GM12878 (cell line): ENCODE results near the gene RNF121. TPM values are rescaled to one million over a fixed set of nuclear protein-coding genes. Genes with fewer than 3 reads are reported as not detected.

Experiments
- ATAC-seq: fragments of 200-7000 bp; cut with Tn5 transposase; 3 replicates; pipeline ENCODE4 v1.9.1; 2020; ENCODE audit warnings: mild to moderate bottlenecking, moderate library complexity
- BruUV-seq: library from RNA; stranded (reverse); fragments of 400-500 nt; replicated peaks from 2 replicates; lab custom pipeline; 2021; lab: Mats Ljungman, UMichigan
- CTCF ChIA-PET: fragments of 300-600 bp; sonication (Branson Sonifier 250); formaldehyde crosslinking; extraction: SDS; loops from one replicate; lab custom pipeline; 2021; ENCODE audit warnings: inconsistent platforms; lab: Yijun Ruan, JAX
- POLR2A ChIA-PET: fragments of 350-600 bp; formaldehyde crosslinking; extraction: SDS; loops from one replicate; lab custom pipeline; 2021; ENCODE audit warnings: inconsistent platforms; lab: Charles Lee
- RAD21 ChIA-PET: fragments of 300-600 bp; sonication (Branson Sonifier 250); formaldehyde crosslinking; loops from one replicate; lab custom pipeline; 2023; ENCODE audit warnings: antibody characterized with exemption; ENCODE audit not compliant: unreplicated experiment; lab: Charles Lee
- SMC1A ChIA-PET: fragments of 300-600 bp; sonication (Branson Sonifier 250); formaldehyde crosslinking; loops from one replicate; lab custom pipeline; 2023; ENCODE audit not compliant: unreplicated experiment, uncharacterized antibody; lab: Charles Lee
- DNase-seq: peaks from one replicate; pipeline ENCODE4 v3.0.0-alpha.2; 2011; ENCODE audit warnings: low read depth, low spot score
- FAIRE-seq: peaks from 3 replicates; lab custom pipeline; 2011; peaks lifted over from hg19 to GRCh38; lab: Jason Lieb, UNC
- H2AFZ ChIP-seq: 2 replicates; pipeline ENCODE4 v1.6.0; 2011; ENCODE audit warnings: low read depth, low read length, control low read depth; ENCODE audit not compliant: control insufficient read depth
- H3K27ac ChIP-seq: 2 replicates; pipeline ENCODE4 v1.5.1; 2011; ENCODE audit warnings: control low read depth; ENCODE audit not compliant: control insufficient read depth, insufficient read depth
- H3K27me3 ChIP-seq, 2 experiments: replicated peaks in 1 of 2; 2 replicates each; pipeline versions ENCODE4 v1.6.0 to v1.6.1; 2011; ENCODE audit warnings: low read length in 1 of 2; ENCODE audit not compliant: control insufficient read depth in 2 of 2, insufficient read depth in 2 of 2
- H3K36me3 ChIP-seq, 2 experiments: 2 replicates each; pipeline ENCODE4 v1.5.1; 2011; ENCODE audit warnings: low read length in 1 of 2; ENCODE audit not compliant: control insufficient read depth in 2 of 2, insufficient read depth in 2 of 2
- H3K4me1 ChIP-seq: 2 replicates; pipeline ENCODE4 v1.6.1; 2011; ENCODE audit warnings: mild to moderate bottlenecking, low read length, moderate library complexity, mixed read lengths; ENCODE audit not compliant: control insufficient read depth, insufficient read depth
- H3K4me2 ChIP-seq: 2 replicates; pipeline ENCODE4 v1.6.0; 2011; ENCODE audit warnings: control low read depth; ENCODE audit not compliant: control insufficient read depth, insufficient read depth
- H3K4me3 ChIP-seq: fragments of 200-600 bp; sonication (generic); 2 replicates; pipeline ENCODE4 v1.5.1; 2016
- H3K79me2 ChIP-seq: 2 replicates; pipeline ENCODE4 v1.6.0; 2011; ENCODE audit warnings: low read length; ENCODE audit not compliant: control insufficient read depth, insufficient read depth
- H3K9ac ChIP-seq: 2 replicates; pipeline ENCODE4 v1.8.0; 2011; ENCODE audit warnings: low read length, control low read depth, mixed read lengths; ENCODE audit not compliant: control insufficient read depth, insufficient read depth
- H3K9me3 ChIP-seq: replicated peaks from 3 replicates; pipeline ENCODE4 v1.5.1; 2011; ENCODE audit warnings: mild to moderate bottlenecking, low read length; ENCODE audit not compliant: control insufficient read depth, insufficient read depth
- H4K20me1 ChIP-seq: 2 replicates; pipeline ENCODE4 v1.6.0; 2011; ENCODE audit not compliant: control insufficient read depth, insufficient read depth
- BHLHE40 ChIP-seq, 2 experiments: fragments of 450-650 bp in 1 of 2; IDR thresholded peaks; 2 replicates each; pipeline ENCODE4 v1.6.1; 2011 to 2017; ENCODE audit warnings: low read depth in 2 of 2, borderline replicate concordance in 1 of 2, improper control_type of control experiment in 1 of 2, low read length in 1 of 2, mild to moderate bottlenecking in 1 of 2
- CREM ChIP-seq: IDR thresholded peaks from 2 replicates; pipeline ENCODE4 v1.6.1; 2014; ENCODE audit warnings: antibody characterized with exemption, low read depth
- IKZF2 ChIP-seq, 2 experiments: fragments of 450-650 bp; IDR thresholded peaks; 2 replicates each; pipeline ENCODE4 v1.6.1; 2017; ENCODE audit warnings: mild to moderate bottlenecking in 2 of 2, moderate library complexity in 2 of 2
- MXI1 ChIP-seq: fragments of 150-350 bp; IDR thresholded peaks from 2 replicates; pipeline ENCODE4 v1.6.1; 2011; ENCODE audit warnings: low read depth, mild to moderate bottlenecking, inconsistent platforms, low read length, improper control_type of control experiment
- MYC ChIP-seq: IDR thresholded peaks from 2 replicates; pipeline ENCODE4 v1.6.1; 2011; ENCODE audit warnings: mild to moderate bottlenecking, low read length, moderate library complexity, inconsistent platforms; ENCODE audit not compliant: insufficient read depth, insufficient replicate concordance, insufficient read length, severe bottlenecking
- POLR2A ChIP-seq: IDR thresholded peaks from 2 replicates; pipeline ENCODE4 v1.6.1; 2011; ENCODE audit warnings: low read depth, mild to moderate bottlenecking, low read length
- POU2F2 ChIP-seq: IDR thresholded peaks from 3 replicates; pipeline ENCODE4 v1.6.1; 2011; ENCODE audit warnings: low read depth, mild to moderate bottlenecking, low read length, borderline replicate concordance
- RCOR1 ChIP-seq: conservative IDR thresholded peaks from 2 replicates; pipeline ENCODE4 v1.6.1; 2012; ENCODE audit warnings: low read depth, low read length, improper control_type of control experiment
- YY1 ChIP-seq: IDR thresholded peaks from 2 replicates; pipeline ENCODE4 v1.6.1; 2011; ENCODE audit warnings: low read depth, mild to moderate bottlenecking, low read length
- WGBS: methylation state at CpG from one replicate; pipeline ENCODE4 v1.1.6; 2016; ENCODE audit warnings: low lambda C conversion rate; ENCODE audit not compliant: insufficient replicate concordance, insufficient coverage; ENCODE audit errors: missing lambda C conversion rate; 5-methylcytosine and 5-hydroxymethylcytosine counted together
- in situ Hi-C: fragments of 300-500 bp; cut with MboI; formaldehyde crosslinking; loops from 9 replicates; pipeline ENCODE4 v1.14.3; 2018; ENCODE audit warnings: mixed read lengths
- intact Hi-C: fragments of 100-400 bp; cut with micrococcal nuclease; formaldehyde crosslinking; loops from one replicate; pipeline ENCODE4 v1.14.2; 2022; ENCODE audit not compliant: unreplicated experiment
- polyA plus RNA-seq, 11 experiments: library from polyadenylated mRNA; depleted of rRNA in 4 of 11; unstranded in 6 of 11; stranded (reverse) in 5 of 11; fragments of >200 nt; fragmentation: Nextera tagmentation in 4 of 11; fragmentation: Illumina TruSeq in 1 of 11; extraction: Ambion mirVana in 4 of 11; extraction: Trizol in 1 of 11; gene quantifications; 1 replicate in 1 of 11; 2 replicates in 10 of 11; pipeline versions ENCODE4 v1.2.1 to v1.2.3, GENCODE V29; 2011 to 2016; ENCODE audit warnings: inconsistent platforms in 2 of 11, missing spikeins in 2 of 11, low read depth in 1 of 11
- total RNA-seq, 4 experiments: library from RNA; depleted of rRNA in 3 of 4; stranded (reverse); fragments of >200 nt in 3 of 4; fragmentation: Illumina TruSeq in 1 of 4; extraction: Trizol in 1 of 4; gene quantifications; 2 replicates each; pipeline versions ENCODE4 v1.2.1 to v1.2.3, GENCODE V29; 2013 to 2021
- TF ChIP-seq, protein P1 (sequence below): IDR thresholded peaks from 2 replicates; pipeline ENCODE4 v1.6.1; 2011; ENCODE audit warnings: borderline replicate concordance, low read depth, mild to moderate bottlenecking, moderate library complexity, mixed read lengths, low read length; ENCODE audit not compliant: insufficient read depth; ENCODE audit errors: extremely low read length
- TF ChIP-seq, protein P2 (sequence below): fragments of 450-650 bp; IDR thresholded peaks from 2 replicates; pipeline ENCODE4 v1.6.1; 2016; ENCODE audit warnings: mild to moderate bottlenecking, moderate library complexity, borderline replicate concordance

The RNF121 gene
- total and polyA plus RNA-seq, 10 of the 15 experiments (the other 5 are each of a cell fraction or from before 2014, with no cell fraction given): 8.6 to 73.7 (median 32.7) TPM

DNA sequence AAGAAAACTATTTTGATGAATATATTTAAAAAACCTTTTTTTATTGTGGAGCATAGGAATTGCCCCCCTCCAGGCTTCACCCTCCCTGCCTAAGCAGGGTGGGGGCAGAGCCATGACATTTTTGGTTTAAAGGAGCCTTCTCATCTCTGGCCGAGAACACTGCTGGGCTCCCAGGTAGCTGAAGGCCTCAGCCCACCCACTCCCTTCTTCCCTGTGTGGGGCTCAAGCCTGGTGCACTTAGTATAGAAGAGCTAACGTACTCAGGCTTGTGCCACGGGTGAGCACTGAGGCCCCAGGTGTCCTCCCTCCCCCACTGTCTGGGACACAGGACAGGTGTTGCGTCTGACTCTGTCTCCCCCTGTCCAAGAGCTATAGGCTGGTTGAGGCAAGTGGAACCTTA lies 67.7 kb downstream of the RNF121 start:
- no peak for TF ChIP-seq MYC
- TF ChIP-seq YY1: no peak
- H3K4me2 ChIP-seq: no peak overlapping the region
- BruUV-seq: no TSS peak
- H3K27me3 ChIP-seq: no peaks in the 10 kb centered on the region
- DNase-seq: no peak
- 96% methylated on average over 4 of the region's 4 CpGs for WGBS
- intact Hi-C loops (no loop called here), in situ Hi-C loops (no loop called here)
- H2AFZ ChIP-seq: no peak overlapping the region
- ChIA-PET CTCF (interaction anchor here (1.2 to 3.1 kb wide), 3 partner anchors 19 to 69 kb away, joined by 3 to 19 read pairs (median 8); partner anchors contain the start of gene XNDC1N), SMC1A (interaction anchor here (0.6 to 0.7 kb wide), 2 partner anchors 9 to 168 kb away, joined by 3 read pairs; no protein-coding TSS in a partner anchor), RAD21 (interaction anchor here (1.5 kb wide), 1 partner anchor 18 kb away, joined by 6 read pairs; no protein-coding TSS in a partner anchor), POLR2A (no interaction called here)
- peaks cover 10% of the 10 kb centered on the region for H3K79me2 ChIP-seq
- H3K9ac ChIP-seq: no peak overlapping the region
- no peak for FAIRE-seq
- H4K20me1 ChIP-seq: no peaks in the 10 kb centered on the region
- no peak overlapping the region for H3K4me3 ChIP-seq
- H3K36me3 ChIP-seq: peaks cover 20% of the 10 kb centered on the region in 2 experiments
- H3K27ac ChIP-seq: no peak overlapping the region
- ATAC-seq: no peak
- H3K4me1 ChIP-seq: peaks cover 52% of the 10 kb centered on the region
- H3K9me3 ChIP-seq: no peaks in the 10 kb centered on the region

DNA sequence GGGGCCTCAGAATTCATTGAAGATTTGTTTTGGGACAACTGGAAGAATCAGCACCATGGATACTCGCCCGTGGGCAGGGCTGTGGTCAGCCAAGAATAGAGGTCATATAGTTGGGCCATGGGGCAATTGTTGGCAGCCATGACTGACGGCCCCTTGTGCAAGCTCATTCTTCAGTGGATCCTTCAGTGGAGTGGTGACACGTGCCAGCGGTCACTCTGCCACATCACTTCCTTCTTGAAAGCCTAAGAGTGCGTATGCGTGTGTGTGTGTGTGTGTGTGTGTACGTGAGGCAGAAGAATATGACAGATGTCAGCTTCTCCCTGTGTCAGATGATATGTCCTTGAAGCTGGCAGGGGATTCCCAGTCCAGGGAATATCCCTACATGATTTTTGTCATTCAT lies 68.1 kb downstream of the RNF121 start:
- WGBS: 85% methylated on average over 8 of the region's 8 CpGs
- ATAC-seq (no peak), FAIRE-seq (no peak)
- ChIA-PET CTCF (interaction anchor here (1.2 to 3.1 kb wide), 3 partner anchors 19 to 69 kb away, joined by 3 to 19 read pairs (median 8); partner anchors contain the start of gene XNDC1N), SMC1A (interaction anchor here (0.6 to 3.3 kb wide), 5 partner anchors 9 to 1103 kb away, joined by 3 to 9 read pairs (median 3); no protein-coding TSS in a partner anchor)
- peaks cover 10% of the 10 kb centered on the region for H3K79me2 ChIP-seq
- no peaks in the 10 kb centered on the region for H3K9me3 ChIP-seq
- in situ Hi-C loops: no loop called here
- H3K4me2 ChIP-seq: no peak overlapping the region
- no peaks in the 10 kb centered on the region for H4K20me1 ChIP-seq
- no peak overlapping the region for H2AFZ ChIP-seq
- H3K9ac ChIP-seq: no peak overlapping the region
- TF ChIP-seq YY1 (no peak), IKZF2 (IDR thresholded peaks at IDR 0.05) (no peak), RCOR1 (no peak), CREM (no peak), BHLHE40 (IDR thresholded peaks at IDR 0.05; ENCODE audit: borderline replicate concordance in 1 of 2, low read depth in 2 of 2, low read length in 1 of 2) (peak; percentile 27 to 46; a peak in 3 of 4 replicates), POU2F2 (no peak), POLR2A (peak; percentile 21; the same call in 1 of the 2 replicates), MXI1 (no peak)
- TF ChIP-seq, protein P1, sequence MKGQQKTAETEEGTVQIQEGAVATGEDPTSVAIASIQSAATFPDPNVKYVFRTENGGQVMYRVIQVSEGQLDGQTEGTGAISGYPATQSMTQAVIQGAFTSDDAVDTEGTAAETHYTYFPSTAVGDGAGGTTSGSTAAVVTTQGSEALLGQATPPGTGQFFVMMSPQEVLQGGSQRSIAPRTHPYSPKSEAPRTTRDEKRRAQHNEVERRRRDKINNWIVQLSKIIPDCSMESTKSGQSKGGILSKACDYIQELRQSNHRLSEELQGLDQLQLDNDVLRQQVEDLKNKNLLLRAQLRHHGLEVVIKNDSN: no peak
- TF ChIP-seq, protein P2, sequence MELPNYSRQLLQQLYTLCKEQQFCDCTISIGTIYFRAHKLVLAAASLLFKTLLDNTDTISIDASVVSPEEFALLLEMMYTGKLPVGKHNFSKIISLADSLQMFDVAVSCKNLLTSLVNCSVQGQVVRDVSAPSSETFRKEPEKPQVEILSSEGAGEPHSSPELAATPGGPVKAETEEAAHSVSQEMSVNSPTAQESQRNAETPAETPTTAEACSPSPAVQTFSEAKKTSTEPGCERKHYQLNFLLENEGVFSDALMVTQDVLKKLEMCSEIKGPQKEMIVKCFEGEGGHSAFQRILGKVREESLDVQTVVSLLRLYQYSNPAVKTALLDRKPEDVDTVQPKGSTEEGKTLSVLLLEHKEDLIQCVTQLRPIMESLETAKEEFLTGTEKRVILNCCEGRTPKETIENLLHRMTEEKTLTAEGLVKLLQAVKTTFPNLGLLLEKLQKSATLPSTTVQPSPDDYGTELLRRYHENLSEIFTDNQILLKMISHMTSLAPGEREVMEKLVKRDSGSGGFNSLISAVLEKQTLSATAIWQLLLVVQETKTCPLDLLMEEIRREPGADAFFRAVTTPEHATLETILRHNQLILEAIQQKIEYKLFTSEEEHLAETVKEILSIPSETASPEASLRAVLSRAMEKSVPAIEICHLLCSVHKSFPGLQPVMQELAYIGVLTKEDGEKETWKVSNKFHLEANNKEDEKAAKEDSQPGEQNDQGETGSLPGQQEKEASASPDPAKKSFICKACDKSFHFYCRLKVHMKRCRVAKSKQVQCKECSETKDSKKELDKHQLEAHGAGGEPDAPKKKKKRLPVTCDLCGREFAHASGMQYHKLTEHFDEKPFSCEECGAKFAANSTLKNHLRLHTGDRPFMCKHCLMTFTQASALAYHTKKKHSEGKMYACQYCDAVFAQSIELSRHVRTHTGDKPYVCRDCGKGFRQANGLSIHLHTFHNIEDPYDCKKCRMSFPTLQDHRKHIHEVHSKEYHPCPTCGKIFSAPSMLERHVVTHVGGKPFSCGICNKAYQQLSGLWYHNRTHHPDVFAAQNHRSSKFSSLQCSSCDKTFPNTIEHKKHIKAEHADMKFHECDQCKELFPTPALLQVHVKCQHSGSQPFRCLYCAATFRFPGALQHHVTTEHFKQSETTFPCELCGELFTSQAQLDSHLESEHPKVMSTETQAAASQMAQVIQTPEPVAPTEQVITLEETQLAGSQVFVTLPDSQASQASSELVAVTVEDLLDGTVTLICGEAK: no peak
- TF ChIP-seq, all 136 proteins: peak for 2
- no peak for DNase-seq
- intact Hi-C loops: no loop called here
- ChIA-PET POLR2A (no interaction called here), RAD21 (interaction anchor here (1.5 to 4.2 kb wide), 4 partner anchors 11 to 19 kb away, joined by 3 to 21 read pairs (median 6); no protein-coding TSS in a partner anchor)
- Histone ChIP-seq H3K4me3 (no peak overlapping the region), H3K4me1 (peaks cover 49% of the 10 kb centered on the region), H3K27ac (no peak overlapping the region), H3K27me3 (no peaks in the 10 kb centered on the region), H3K36me3 (peaks cover 23 to 24% of the 10 kb centered on the region in 2 experiments)
- BruUV-seq: no TSS peak
